Pancreas (tissue), 10 donors: ENCODE measurements around the gene KLF3. TPM values are rescaled to one million over a fixed set of nuclear protein-coding genes. Genes with fewer than 3 reads are reported as not detected.

Experiments used
- ATAC-seq, 4 donors: fragments of 200-7000 bp; cut with Tn5 transposase; one replicate each; pipeline versions ENCODE4 v1.8.0 to v1.9.1; 2020; ENCODE audit warnings: mild to moderate bottlenecking in 4 of 4, moderate library complexity in 4 of 4
- DNase-seq, 6 donors: peaks; one replicate each; pipeline ENCODE4 v3.0.0-alpha.2; 2020
- FAIRE-seq: peaks from 2 replicates; lab custom pipeline; 2012; peaks lifted over from hg19 to GRCh38; lab: Jason Lieb, UNC
- H3K27ac ChIP-seq, 4 donors: fragments of 200-600 bp; sonication (generic); 1 replicate in 3 of 4; 2 replicates in 1 of 4; pipeline versions ENCODE4 v1.5.0 to v1.8.0; 2020
- H3K27me3 ChIP-seq, 4 donors: fragments of 200-600 bp; one replicate each; pipeline ENCODE4 v1.8.0; 2021
- H3K36me3 ChIP-seq, 3 donors: fragments of 200-600 bp; sonication (generic) in 1 of 3; one replicate each; pipeline versions ENCODE4 v1.5.0 to v1.8.0; 2020 to 2021
- H3K4me1 ChIP-seq, 3 donors: fragments of 200-600 bp; one replicate each; pipeline ENCODE4 v1.8.0; 2021
- H3K4me3 ChIP-seq, 4 donors: fragments of 200-600 bp; sonication (generic) in 2 of 4; one replicate each; pipeline versions ENCODE4 v1.5.0 to v1.8.0; 2020 to 2021
- H3K9me3 ChIP-seq, 4 donors: fragments of 200-600 bp; one replicate each; pipeline ENCODE4 v1.8.0; 2021
- CTCF ChIP-seq, 4 donors: fragments of 200-600 bp; sonication (generic) in 3 of 4; IDR thresholded peaks; one replicate each; pipeline versions ENCODE4 v1.5.0 to v1.8.0; 2021; ENCODE audit warnings: antibody characterized with exemption in 4 of 4
- WGBS, 2 donors: extraction: QIAGEN DNeasy Blood & Tissue Kit; methylation state at CpG; one replicate each; pipeline ENCODE4 v1.1.7; 2013; 5-methylcytosine and 5-hydroxymethylcytosine counted together
- intact Hi-C, 3 donors: fragments of 100-400 bp; cut with DNase I; formaldehyde crosslinking; loops; one replicate each; pipeline versions ENCODE4 v1.11.1 to v1.14.2; 2022
- polyA plus RNA-seq, 2 donors: library from polyadenylated mRNA; stranded (reverse); fragments of 200-250 nt; gene quantifications; one replicate each; pipeline ENCODE4 v1.2.3, GENCODE V29; 2013
- total RNA-seq, 6 donors: library from RNA; stranded (reverse); fragmentation: NEBNext Ultra II Directional in 4 of 6; extraction: Animal tissue kit (Norgen Biotek cat#: 25700) in 4 of 6; gene quantifications; one replicate each; pipeline versions ENCODE4 v1.2.1 to v1.2.4, GENCODE V29; 2021 to 2023
- donor health status: healthy with polysubstance abuse.
- donor health status: DM: no; HTN: no; CAD: no; lungs with moderate emphysema.
- donor health status: DM: no; HTN: no; CAD: no.
- donor health status: control.
- donor health status: control.
- donor health status: Bipolar disorder and iron deficiency.
- donor health status: DM: yes; HTN: yes; CAD: no.
- donor health status: DM: no; HTN: no; CAD: no.
- donor health status: DM: no; HTN: no; CAD: no.
- donor health status: DM: yes; HTN: yes; CAD: no.

Gene KLF3
- total and polyA plus RNA-seq, 8 donors = 8.7 to 33.4 (median 25.0) TPM

GRCh38 chr4:38747629-38748028, 83.6 kb downstream of the KLF3 start:
- Histone ChIP-seq H3K4me3 (no peak overlapping the region), H3K27ac (no peak overlapping the region), H3K27me3 (no peaks in the 10 kb centered on the region), H3K9me3 (no peaks in the 10 kb centered on the region), H3K36me3 (no peaks in the 10 kb centered on the region), H3K4me1 (no peaks in the 10 kb centered on the region)
- no peak for TF ChIP-seq CTCF (IDR thresholded peaks at IDR 0.05)
- FAIRE-seq = no peak
- intact Hi-C loops = no loop called here
- no peak for DNase-seq
- no peak for ATAC-seq

GRCh38 chr4:38749336-38749735, 85.3 kb downstream of the KLF3 start:
- WGBS, 2 donors = 74 to 83% methylated on average over 4 of the region's 4 CpGs
- no peak overlapping the region for H3K4me3 ChIP-seq
- no peaks in the 10 kb centered on the region for H3K4me1 ChIP-seq
- H3K27ac ChIP-seq = no peak overlapping the region
- intact Hi-C loops = no loop called here
- DNase-seq (no peak), FAIRE-seq (no peak), ATAC-seq (no peak)
- no peaks in the 10 kb centered on the region for H3K36me3 ChIP-seq
- H3K9me3 ChIP-seq = no peaks in the 10 kb centered on the region
- no peaks in the 10 kb centered on the region for H3K27me3 ChIP-seq
- no peak for TF ChIP-seq CTCF (IDR thresholded peaks at IDR 0.05)

Other genes with a start within 250 kb of the KLF3 start
- 1 to 10 TPM in 1 of 6 donors, under 1 TPM in 4, not detected in 1; 0.04 to 1.2 (median 0.20) TPM for gene TLR10, start 118.8 kb downstream of the KLF3 start, total RNA-seq
- under 1 TPM; 0.08 to 0.12 TPM for gene TLR10, start 118.8 kb downstream of the KLF3 start, polyA plus RNA-seq
- gene TLR1, start 140.6 kb downstream of the KLF3 start, total RNA-seq = 10 to 100 TPM in 2 of 6 donors, 1 to 10 TPM in 4; 3.7 to 25.3 (median 7.4) TPM
- gene TLR1, start 140.6 kb downstream of the KLF3 start, polyA plus RNA-seq = 1 to 10 TPM; 1.3 to 1.4 TPM
- gene TLR6, start 192.6 kb downstream of the KLF3 start, total RNA-seq = 1 to 10 TPM in 2 of 6 donors, under 1 TPM in 4; 0.19 to 3.9 (median 0.81) TPM
- gene TLR6, start 192.6 kb downstream of the KLF3 start, polyA plus RNA-seq = under 1 TPM; 0.07 to 0.11 TPM
- 10 to 100 TPM; 18.0 to 42.8 (median 21.9) TPM for gene FAM114A1, start 203.6 kb downstream of the KLF3 start, total RNA-seq
- gene FAM114A1, start 203.6 kb downstream of the KLF3 start, polyA plus RNA-seq = 1 to 10 TPM; 8.0 to 8.2 TPM